PC-3 (cell line): ENCODE data around the gene KCNIP4. TPM values are rescaled to one million over a fixed set of nuclear protein-coding genes. Genes with fewer than 3 reads are reported as not detected.

Experiments
- ATAC-seq: fragments of 200-7000 bp; cut with Tn5 transposase; 2 replicates; pipeline ENCODE4 v1.9.1; 2020; ENCODE audit warnings: mild to moderate bottlenecking, moderate library complexity
- BruUV-seq: library from RNA; stranded (reverse); fragments of 400-500 nt; replicated peaks from 2 replicates; lab custom pipeline; 2021; lab: Mats Ljungman, UMichigan
- CTCF ChIA-PET: fragments of 300-600 bp; sonication (Branson Sonifier 250); formaldehyde crosslinking; loops from one replicate; lab custom pipeline; 2022; ENCODE audit warnings: antibody characterized with exemption; lab: Charles Lee
- POLR2A ChIA-PET: fragments of 300-600 bp; sonication (Branson Sonifier 250); formaldehyde crosslinking; loops from one replicate; lab custom pipeline; 2022; ENCODE audit warnings: antibody characterized with exemption; ENCODE audit not compliant: unreplicated experiment; lab: Charles Lee
- DNase-seq: peaks from one replicate; pipeline ENCODE4 v3.0.0-alpha.2; 2015
- H2AFZ ChIP-seq: fragments of 300-600 bp; sonication (generic); 2 replicates; pipeline ENCODE4 v1.6.0; 2016; ENCODE audit warnings: antibody characterized with exemption, low read length
- H3F3A ChIP-seq: fragments of 300-600 bp; sonication (generic); one replicate; pipeline ENCODE4 v1.6.0; 2017; ENCODE audit warnings: antibody characterized with exemption, low read length, control low read depth, mild to moderate bottlenecking; ENCODE audit not compliant: unreplicated experiment
- H3K27ac ChIP-seq: fragments of 300-600 bp; sonication (generic); 2 replicates; pipeline ENCODE4 v1.5.1; 2016; ENCODE audit warnings: mild to moderate bottlenecking, low read length
- H3K27me3 ChIP-seq: fragments of 300-600 bp; sonication (generic); 2 replicates; pipeline ENCODE4 v1.6.1; 2016; ENCODE audit warnings: low read length, mixed read lengths
- H3K36me3 ChIP-seq: fragments of 300-600 bp; sonication (generic); 2 replicates; pipeline ENCODE4 v1.6.1; 2016; ENCODE audit warnings: low read depth, mixed run types, low read length, mixed read lengths
- H3K4me1 ChIP-seq: fragments of 300-600 bp; sonication (generic); 2 replicates; pipeline ENCODE4 v1.5.1; 2016; ENCODE audit warnings: low read length; ENCODE audit not compliant: insufficient read depth
- H3K4me2 ChIP-seq: fragments of 300-600 bp; sonication (generic); 2 replicates; pipeline ENCODE4 v1.6.0; 2016; ENCODE audit warnings: low read length
- H3K4me3 ChIP-seq: fragments of 300-600 bp; sonication (generic); 2 replicates; pipeline ENCODE4 v1.5.1; 2016; ENCODE audit warnings: mild to moderate bottlenecking, low read length, mixed read lengths
- H3K79me2 ChIP-seq: fragments of 300-600 bp; sonication (generic); 2 replicates; pipeline ENCODE4 v1.6.1; 2017; ENCODE audit warnings: low read length, mixed read lengths
- H3K9ac ChIP-seq: fragments of 300-600 bp; sonication (generic); 2 replicates; pipeline ENCODE4 v1.6.0; 2016; ENCODE audit warnings: mild to moderate bottlenecking, low read length
- H3K9me2 ChIP-seq: fragments of 300-600 bp; sonication (generic); replicated peaks from 2 replicates; pipeline ENCODE4 v1.6.1; 2016; ENCODE audit warnings: mixed run types, low read length, mixed read lengths
- H3K9me3 ChIP-seq: fragments of 300-600 bp; sonication (generic); 2 replicates; pipeline ENCODE4 v1.6.1; 2016; ENCODE audit warnings: low read length, mixed read lengths
- H4K20me1 ChIP-seq: fragments of 300-600 bp; sonication (generic); 2 replicates; pipeline ENCODE4 v1.6.1; 2016; ENCODE audit warnings: low read length, mixed read lengths
- CTCF ChIP-seq: fragments of 300-600 bp; sonication (generic); conservative IDR thresholded peaks from 2 replicates; pipeline ENCODE4 v1.5.1; 2017; ENCODE audit warnings: antibody characterized with exemption, low read depth, mild to moderate bottlenecking, low read length
- EZH2 ChIP-seq: fragments of 300-600 bp; sonication (generic); IDR thresholded peaks from one replicate; pipeline ENCODE4 v1.6.1; 2017; ENCODE audit warnings: antibody characterized with exemption, mild to moderate bottlenecking, low read length; ENCODE audit not compliant: unreplicated experiment
- EZH2phosphoT487 ChIP-seq: fragments of 300-600 bp; sonication (generic); IDR thresholded peaks from 2 replicates; pipeline ENCODE4 v1.6.1; 2018; ENCODE audit warnings: mild to moderate bottlenecking, antibody characterized with exemption, low read length, borderline replicate concordance
- intact Hi-C: fragments of 100-400 bp; cut with micrococcal nuclease; formaldehyde crosslinking; loops from 2 replicates; pipeline ENCODE4 v1.9.0; 2023
- total RNA-seq: library from RNA; depleted of rRNA; stranded (reverse); fragments of >200 nt; gene quantifications from 2 replicates; pipeline ENCODE4 v1.2.3, GENCODE V29; 2014

The KCNIP4 gene
- total RNA-seq, 1 experiment from 2014 or later, result not detected

- TF ChIP-seq EZH2phosphoT487 (no peak), EZH2 (no peak), CTCF (no peak)
- no peak overlapping the region for H3K4me3 ChIP-seq
- ChIA-PET POLR2A (no interaction called here), CTCF (no interaction called here)
- H3K9me3 ChIP-seq, result no peaks in the 10 kb centered on the region
- intact Hi-C loops, result no loop called here
- 0 out of 2 replicates have a peak overlapping the region, but pooled peaks have one; percentile 39 for H3K4me2 ChIP-seq
- no peak overlapping the region for H3K9ac ChIP-seq
- BruUV-seq, result no TSS peak
- H4K20me1 ChIP-seq, result no peaks in the 10 kb centered on the region
- H3K4me1 ChIP-seq, result peaks cover 11% of the 10 kb centered on the region
- no peaks in the 10 kb centered on the region for H3F3A ChIP-seq
- ATAC-seq, result no peak
- peaks cover 12% of the 10 kb centered on the region for H3K27me3 ChIP-seq
- H3K79me2 ChIP-seq, result no peaks in the 10 kb centered on the region
- H3K9me2 ChIP-seq, result no peaks in the 10 kb centered on the region
- no peak for DNase-seq
- no peak overlapping the region for H2AFZ ChIP-seq
- no peak overlapping the region for H3K27ac ChIP-seq
- no peaks in the 10 kb centered on the region for H3K36me3 ChIP-seq
Measured at GRCh38 chr4:20840648-20841190, 1107.9 kb downstream of the KCNIP4 start.

GRCh38 chr4:20839957-20840356 is 1108.6 kb downstream of the KCNIP4 start:
- Histone ChIP-seq H3K4me3 (no peak overlapping the region), H3K27ac (no peak overlapping the region), H3K9me2 (no peaks in the 10 kb centered on the region), H3K79me2 (no peaks in the 10 kb centered on the region), H3F3A (no peaks in the 10 kb centered on the region), H4K20me1 (no peaks in the 10 kb centered on the region), H3K9me3 (no peaks in the 10 kb centered on the region), H3K27me3 (peaks cover 11% of the 10 kb centered on the region), H3K4me1 (peaks cover 11% of the 10 kb centered on the region), H3K4me2 (peak overlapping the region; percentile 39; the same call in 1 of the 2 replicates), H3K36me3 (no peaks in the 10 kb centered on the region), H3K9ac (no peak overlapping the region), H2AFZ (no peak overlapping the region)
- intact Hi-C loops, result no loop called here
- TF ChIP-seq EZH2phosphoT487, result no peak
- TF ChIP-seq EZH2, result no peak
- TF ChIP-seq CTCF, result no peak
- CTCF ChIA-PET, result interaction anchor here (0.6 kb wide), 1 partner anchor 39 kb away, joined by 3 read pairs; no protein-coding TSS in a partner anchor
- DNase-seq (peak; percentile 83), ATAC-seq (peak; percentile 67)
- BruUV-seq, result no TSS peak
- POLR2A ChIA-PET, result no interaction called here

- Histone ChIP-seq H3K9me3 (no peaks in the 10 kb centered on the region), H3F3A (no peaks in the 10 kb centered on the region), H3K79me2 (no peaks in the 10 kb centered on the region), H3K4me1 (peaks cover 11% of the 10 kb centered on the region), H3K9ac (no peak overlapping the region), H3K9me2 (no peaks in the 10 kb centered on the region), H3K27ac (no peak overlapping the region), H3K36me3 (no peaks in the 10 kb centered on the region), H3K27me3 (peaks cover 15% of the 10 kb centered on the region; the same call in 1 of the 2 replicates), H4K20me1 (no peaks in the 10 kb centered on the region), H2AFZ (no peak overlapping the region), H3K4me3 (no peak overlapping the region), H3K4me2 (no peak overlapping the region)
- TF ChIP-seq EZH2 (no peak), CTCF (no peak), EZH2phosphoT487 (no peak)
- CTCF ChIA-PET, result no interaction called here
- POLR2A ChIA-PET, result no interaction called here
- ATAC-seq (no peak), DNase-seq (no peak)
- BruUV-seq, result no TSS peak
- intact Hi-C loops, result no loop called here
Measured at GRCh38 chr4:20838476-20838875, 1110.1 kb downstream of the KCNIP4 start.
